WERI-Rb-1 (cell line): ENCODE data around the gene RTTN.

Experiments used
- DNase-seq: peaks from one replicate; pipeline ENCODE4 v3.0.0-alpha.2; 2020
- H3K27ac ChIP-seq: fragments of 250-450 bp; sonication (Bioruptor Pico); 2 replicates; pipeline ENCODE4 v1.5.1; 2020; ENCODE audit warnings: mild to moderate bottlenecking, moderate library complexity
- H3K27me3 ChIP-seq: fragments of 250-450 bp; sonication (Bioruptor Pico); 2 replicates; pipeline ENCODE4 v1.5.1; 2021; ENCODE audit warnings: mild to moderate bottlenecking, low read depth, moderate library complexity; ENCODE audit not compliant: insufficient read depth, severe bottlenecking
- H3K36me3 ChIP-seq: fragments of 250-450 bp; sonication (Bioruptor Pico); 2 replicates; pipeline ENCODE4 v1.5.1; 2020; ENCODE audit warnings: mild to moderate bottlenecking, moderate library complexity
- H3K4me3 ChIP-seq: 2 replicates; pipeline ENCODE4 v1.5.1; 2011; ENCODE audit warnings: low read depth, mild to moderate bottlenecking, control low read depth, low read length
- H3K9me3 ChIP-seq: fragments of 250-450 bp; sonication (Bioruptor Pico); 2 replicates; pipeline ENCODE4 v1.5.1; 2021; ENCODE audit warnings: mild to moderate bottlenecking, moderate library complexity; ENCODE audit not compliant: severe bottlenecking
- TF ChIP-seq, protein P1 (sequence below): IDR thresholded peaks from 2 replicates; pipeline ENCODE4 v1.5.1; 2011; ENCODE audit warnings: low read depth, mild to moderate bottlenecking, control low read depth, inconsistent platforms, low read length

The RTTN gene

DNA sequence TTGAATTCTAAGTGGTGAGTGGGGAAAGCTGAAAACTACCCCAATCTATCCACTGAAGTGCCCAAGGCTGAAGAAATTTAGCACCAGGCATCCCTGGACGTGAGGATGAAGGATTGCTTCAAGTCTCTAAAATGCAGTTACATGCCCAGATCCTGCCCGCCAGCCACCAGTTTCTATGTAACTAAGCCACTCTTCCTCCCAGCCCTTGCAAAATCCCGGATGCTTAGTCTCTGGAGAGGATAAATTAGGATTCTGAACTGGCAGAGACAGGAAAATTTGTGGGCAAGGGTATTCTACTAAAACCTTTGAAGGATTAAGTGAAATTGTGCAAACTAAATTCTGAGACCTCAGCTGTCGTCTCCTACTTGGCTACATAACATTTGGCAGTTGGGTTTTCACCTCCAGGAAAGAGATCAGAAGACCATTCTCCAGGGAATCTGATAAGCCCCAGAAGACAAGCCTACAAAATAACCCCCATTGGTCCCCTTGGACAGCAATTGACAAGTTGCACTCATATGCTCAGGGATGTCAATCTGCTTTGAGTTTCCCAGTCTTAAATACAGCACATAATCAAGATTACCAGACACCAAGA, 163.9 kb downstream of the RTTN start:
- Histone ChIP-seq H3K27me3 (no peaks in the 10 kb centered on the region), H3K27ac (no peak overlapping the region), H3K9me3 (no peaks in the 10 kb centered on the region), H3K4me3 (no peak overlapping the region), H3K36me3 (no peaks in the 10 kb centered on the region)
- TF ChIP-seq, protein P1, sequence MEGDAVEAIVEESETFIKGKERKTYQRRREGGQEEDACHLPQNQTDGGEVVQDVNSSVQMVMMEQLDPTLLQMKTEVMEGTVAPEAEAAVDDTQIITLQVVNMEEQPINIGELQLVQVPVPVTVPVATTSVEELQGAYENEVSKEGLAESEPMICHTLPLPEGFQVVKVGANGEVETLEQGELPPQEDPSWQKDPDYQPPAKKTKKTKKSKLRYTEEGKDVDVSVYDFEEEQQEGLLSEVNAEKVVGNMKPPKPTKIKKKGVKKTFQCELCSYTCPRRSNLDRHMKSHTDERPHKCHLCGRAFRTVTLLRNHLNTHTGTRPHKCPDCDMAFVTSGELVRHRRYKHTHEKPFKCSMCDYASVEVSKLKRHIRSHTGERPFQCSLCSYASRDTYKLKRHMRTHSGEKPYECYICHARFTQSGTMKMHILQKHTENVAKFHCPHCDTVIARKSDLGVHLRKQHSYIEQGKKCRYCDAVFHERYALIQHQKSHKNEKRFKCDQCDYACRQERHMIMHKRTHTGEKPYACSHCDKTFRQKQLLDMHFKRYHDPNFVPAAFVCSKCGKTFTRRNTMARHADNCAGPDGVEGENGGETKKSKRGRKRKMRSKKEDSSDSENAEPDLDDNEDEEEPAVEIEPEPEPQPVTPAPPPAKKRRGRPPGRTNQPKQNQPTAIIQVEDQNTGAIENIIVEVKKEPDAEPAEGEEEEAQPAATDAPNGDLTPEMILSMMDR: no peak
- DNase-seq: no peak

DNA sequence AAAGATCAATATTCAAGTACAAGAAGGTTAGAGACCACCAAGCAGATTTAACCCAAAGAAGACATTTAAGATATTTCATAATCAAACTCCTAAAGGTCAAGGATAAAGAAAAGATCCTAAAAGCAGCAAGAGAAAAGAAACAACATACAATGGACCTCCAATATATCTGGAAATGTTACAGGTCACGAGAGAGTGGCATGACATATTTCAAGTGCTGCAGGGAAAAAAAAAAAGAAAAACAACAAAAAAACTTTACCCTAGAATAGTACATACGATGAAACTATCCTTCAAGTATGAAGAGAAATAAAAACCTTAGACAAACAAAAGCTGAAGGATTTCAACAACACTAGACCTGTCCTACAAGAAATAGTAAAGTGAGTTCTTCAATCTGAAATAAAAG, 166.3 kb downstream of the RTTN start:
- Histone ChIP-seq H3K4me3 (no peak overlapping the region), H3K9me3 (no peaks in the 10 kb centered on the region), H3K36me3 (no peaks in the 10 kb centered on the region), H3K27ac (no peak overlapping the region), H3K27me3 (no peaks in the 10 kb centered on the region)
- TF ChIP-seq, protein P1: no peak
- no peak for DNase-seq

DNA sequence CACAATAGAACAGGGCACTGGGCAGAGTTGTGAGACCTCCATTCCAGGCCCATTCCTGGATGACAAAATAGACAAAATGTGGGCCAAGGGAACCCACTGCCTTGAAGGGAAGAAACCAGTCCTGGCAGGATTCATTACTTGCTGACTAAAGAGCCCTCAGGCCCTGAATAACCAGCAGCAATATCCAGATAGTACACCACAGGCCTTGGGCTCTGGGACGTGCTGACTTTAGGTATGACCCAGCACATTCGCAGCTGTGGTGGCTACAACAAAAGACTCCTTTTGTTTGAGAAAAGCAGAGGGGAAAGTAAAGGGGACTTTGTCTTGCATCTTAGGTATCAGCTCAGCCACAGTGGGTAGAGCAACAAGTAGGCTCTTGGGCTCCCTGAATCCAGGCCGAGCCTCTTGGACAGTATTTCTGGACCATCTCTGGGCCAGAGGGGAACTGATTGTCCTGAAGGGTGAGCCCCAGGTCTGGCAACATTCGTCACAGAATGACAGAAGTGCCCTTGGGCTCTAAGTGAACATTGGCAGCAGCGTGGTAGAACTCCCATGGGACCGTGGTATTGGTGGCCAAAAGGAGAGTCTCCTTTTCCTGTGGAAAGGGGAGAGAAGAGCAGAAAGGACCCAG, 167.9 kb downstream of the RTTN start:
- H3K27me3 ChIP-seq: no peaks in the 10 kb centered on the region
- H3K36me3 ChIP-seq: no peaks in the 10 kb centered on the region
- H3K27ac ChIP-seq: no peak overlapping the region
- TF ChIP-seq, protein P1: no peak
- no peak for DNase-seq
- H3K4me3 ChIP-seq: no peak overlapping the region
- no peaks in the 10 kb centered on the region for H3K9me3 ChIP-seq

DNA sequence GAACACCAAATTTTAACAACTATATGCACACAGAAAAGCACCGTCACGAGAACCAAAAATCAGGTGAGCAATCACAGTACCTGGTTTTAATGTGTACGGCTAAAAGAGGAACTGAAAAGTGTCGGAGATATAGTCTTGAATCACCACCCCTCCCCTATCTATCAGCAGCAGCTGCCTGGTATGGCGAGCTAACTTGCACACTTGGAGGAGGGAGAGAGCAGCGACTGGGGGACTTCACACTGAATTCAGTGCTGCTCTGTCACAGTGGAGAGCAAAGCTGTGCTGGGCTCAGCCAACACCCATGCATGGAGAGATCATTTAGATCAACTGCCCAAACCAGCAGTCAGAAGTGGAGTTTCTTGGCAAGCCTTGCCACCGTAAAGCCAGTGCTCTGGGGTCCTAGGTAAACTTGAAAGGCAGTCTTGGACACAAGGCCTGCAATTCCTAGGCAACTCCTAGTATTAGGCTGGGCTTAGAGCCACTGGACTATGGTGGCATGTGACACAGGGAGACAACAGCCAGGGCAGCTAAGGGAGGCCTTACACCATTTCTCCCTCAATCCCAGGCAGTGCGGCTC, 168.6 kb downstream of the RTTN start:
- TF ChIP-seq, protein P1: no peak
- no peak for DNase-seq
- Histone ChIP-seq H3K36me3 (no peaks in the 10 kb centered on the region), H3K4me3 (no peak overlapping the region), H3K9me3 (no peaks in the 10 kb centered on the region), H3K27me3 (no peaks in the 10 kb centered on the region), H3K27ac (no peak overlapping the region)

DNA sequence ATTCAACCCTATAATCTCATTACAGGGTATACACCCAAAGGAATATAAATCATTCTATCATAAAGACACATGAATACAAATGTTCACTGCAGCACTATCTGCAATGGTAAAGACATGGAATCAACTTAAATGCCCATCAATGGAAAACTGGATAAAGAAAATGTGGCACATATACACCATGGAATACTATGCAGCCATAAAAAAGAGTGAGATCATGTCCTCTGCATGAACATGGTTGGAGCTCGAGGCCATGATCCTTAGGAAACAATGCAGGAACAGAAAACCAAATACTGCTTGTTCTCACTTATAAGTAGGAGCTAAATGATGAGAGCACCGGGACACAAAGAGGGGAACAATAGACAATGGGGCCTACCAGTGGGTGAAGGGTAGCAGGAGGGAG, 169.3 kb downstream of the RTTN start:
- no peaks in the 10 kb centered on the region for H3K9me3 ChIP-seq
- TF ChIP-seq, protein P1: no peak
- no peak for DNase-seq
- H3K27me3 ChIP-seq: no peaks in the 10 kb centered on the region
- no peak overlapping the region for H3K27ac ChIP-seq
- no peaks in the 10 kb centered on the region for H3K36me3 ChIP-seq
- no peak overlapping the region for H3K4me3 ChIP-seq

DNA sequence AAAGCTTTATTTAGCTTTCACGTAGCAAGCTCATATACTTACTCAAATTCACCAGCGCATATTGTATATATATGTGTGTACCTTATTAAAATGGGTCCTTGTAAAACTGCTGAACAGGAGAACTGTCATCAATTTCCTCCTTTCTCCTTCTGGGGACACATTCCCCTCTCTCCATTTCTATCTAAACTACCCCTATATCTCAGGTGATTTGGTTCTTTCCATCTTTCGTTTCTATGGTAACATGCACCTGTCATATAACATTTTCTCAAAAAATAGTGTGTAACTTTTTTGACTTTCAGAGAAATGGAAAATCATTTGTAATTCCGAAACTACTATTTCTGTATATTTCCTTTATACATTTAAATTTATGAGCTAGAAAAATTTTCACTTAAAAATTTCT, 174.3 kb downstream of the RTTN start:
- Histone ChIP-seq H3K27me3 (no peaks in the 10 kb centered on the region), H3K4me3 (no peak overlapping the region), H3K27ac (no peak overlapping the region), H3K9me3 (no peaks in the 10 kb centered on the region), H3K36me3 (no peaks in the 10 kb centered on the region; the same call in 1 of the 2 replicates)
- no peak for DNase-seq
- TF ChIP-seq, protein P1: no peak
